Tongue (tissue), 2 donors: ENCODE data around the gene ZNF792. TPM values are rescaled to one million over a fixed set of nuclear protein-coding genes. Genes with fewer than 3 reads are reported as not detected.
"Not testable (repeated sequence)": the region's sequence is repeated elsewhere in the genome, so short reads cannot be mapped to it uniquely, and the experiment has no call there.

ENCODE experiments used
- DNase-seq: peaks from one replicate; pipeline ENCODE4 v3.0.0-alpha.2; 2015
- total RNA-seq: library from RNA; depleted of rRNA; stranded (reverse); fragments of >200 nt; gene quantifications from one replicate; pipeline ENCODE4 v1.2.3, GENCODE V29; 2014

Gene ZNF792
- total RNA-seq, 1 donor from 2014 or later: 9.4 TPM

- no peak for DNase-seq
Observed at GRCh38 chr19:34998777-34999497, 34.9 kb upstream of the ZNF792 start.

- DNase-seq: not testable (repeated sequence)
Observed at GRCh38 chr19:34998224-34998623, 34.2 kb upstream of the ZNF792 start.

- no peak for DNase-seq
Observed at GRCh38 chr19:34997071-34997617, 33.1 kb upstream of the ZNF792 start.

- DNase-seq: no peak
Observed at GRCh38 chr19:34995551-34995950, 31.5 kb upstream of the ZNF792 start.

- DNase-seq: no peak
Observed at GRCh38 chr19:34994643-34995541, 30.9 kb upstream of the ZNF792 start.

- DNase-seq: no peak
Observed at GRCh38 chr19:34994286-34994642, 30.2 kb upstream of the ZNF792 start.

- DNase-seq: not testable (repeated sequence)
Observed at GRCh38 chr19:34992582-34992981, 28.6 kb upstream of the ZNF792 start.

GRCh38 chr19:34991542-34992333, 27.7 kb upstream of the ZNF792 start:
- no peak for DNase-seq

- no peak for DNase-seq
Observed at GRCh38 chr19:34990578-34991192, 26.7 kb upstream of the ZNF792 start.

- DNase-seq: no peak
Observed at GRCh38 chr19:34989298-34989697, 25.3 kb upstream of the ZNF792 start.

- DNase-seq: no peak
Observed at GRCh38 chr19:34988119-34988518, 24.1 kb upstream of the ZNF792 start.

GRCh38 chr19:34985249-34986022, 21.4 kb upstream of the ZNF792 start:
- DNase-seq: peak; percentile 50

GRCh38 chr19:34984287-34984686, 20.3 kb upstream of the ZNF792 start:
- DNase-seq: no peak

GRCh38 chr19:34983786-34984185, 19.8 kb upstream of the ZNF792 start:
- DNase-seq: no peak

GRCh38 chr19:34982275-34982674, 18.2 kb upstream of the ZNF792 start:
- no peak for DNase-seq

- no peak for DNase-seq
Observed at GRCh38 chr19:34979819-34980640, 16.0 kb upstream of the ZNF792 start.

- no peak for DNase-seq
Observed at GRCh38 chr19:34976611-34977010, 12.6 kb upstream of the ZNF792 start.

GRCh38 chr19:34975056-34975455, 11.0 kb upstream of the ZNF792 start:
- DNase-seq: no peak

- DNase-seq: no peak
Observed at GRCh38 chr19:34974646-34975045, 10.6 kb upstream of the ZNF792 start.

- DNase-seq: no peak
Observed at GRCh38 chr19:34972163-34972705, 8.2 kb upstream of the ZNF792 start.
